Stomach (tissue), 4 donors: ENCODE data around the gene OR1L1.

Experiments used
- EP300 ChIP-seq: sonication (generic); formaldehyde crosslinking; IDR thresholded peaks from one replicate; pipeline ENCODE4 v1.6.1; 2017; ENCODE audit warnings: antibody characterized with exemption
- POLR2A ChIP-seq, 4 donors: fragments of 450-650 bp; IDR thresholded peaks; one replicate each; pipeline ENCODE4 v1.6.1; 2016; ENCODE audit warnings: antibody characterized with exemption in 4 of 4, control low read depth in 2 of 4, mild to moderate bottlenecking in 1 of 4, moderate library complexity in 1 of 4
- TF ChIP-seq, protein P1 (sequence below), 7 experiments: fragments of 450-650 bp in 4 of 7; fragments of 200-600 bp in 3 of 7; sonication (generic) in 3 of 7; IDR thresholded peaks; one replicate each; pipeline ENCODE4 v1.5.1; 2016 to 2019; ENCODE audit warnings: antibody characterized with exemption in 7 of 7, control low read depth in 2 of 7, mild to moderate bottlenecking in 1 of 7

DNA sequence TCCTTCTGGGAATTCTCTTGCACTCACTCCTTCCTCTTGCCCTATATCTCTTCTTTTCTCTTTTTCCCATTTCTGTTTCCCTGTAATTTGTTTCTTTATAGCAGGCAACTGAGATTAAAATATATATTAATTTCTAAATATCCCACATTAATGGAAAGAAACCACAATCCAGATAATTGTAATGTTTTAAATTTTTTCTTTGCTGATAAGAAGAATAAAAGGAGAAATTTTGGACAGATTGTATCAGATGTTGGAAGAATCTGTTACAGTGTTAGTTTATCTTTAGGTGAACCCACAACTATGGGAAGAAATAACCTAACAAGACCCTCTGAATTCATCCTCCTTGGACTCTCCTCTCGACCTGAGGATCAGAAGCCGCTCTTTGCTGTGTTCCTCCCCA is at the start of gene OR1L1:
- TF ChIP-seq EP300 (no peak), POLR2A (IDR thresholded peaks at IDR 0.05) (no peak)
- TF ChIP-seq, protein P1, sequence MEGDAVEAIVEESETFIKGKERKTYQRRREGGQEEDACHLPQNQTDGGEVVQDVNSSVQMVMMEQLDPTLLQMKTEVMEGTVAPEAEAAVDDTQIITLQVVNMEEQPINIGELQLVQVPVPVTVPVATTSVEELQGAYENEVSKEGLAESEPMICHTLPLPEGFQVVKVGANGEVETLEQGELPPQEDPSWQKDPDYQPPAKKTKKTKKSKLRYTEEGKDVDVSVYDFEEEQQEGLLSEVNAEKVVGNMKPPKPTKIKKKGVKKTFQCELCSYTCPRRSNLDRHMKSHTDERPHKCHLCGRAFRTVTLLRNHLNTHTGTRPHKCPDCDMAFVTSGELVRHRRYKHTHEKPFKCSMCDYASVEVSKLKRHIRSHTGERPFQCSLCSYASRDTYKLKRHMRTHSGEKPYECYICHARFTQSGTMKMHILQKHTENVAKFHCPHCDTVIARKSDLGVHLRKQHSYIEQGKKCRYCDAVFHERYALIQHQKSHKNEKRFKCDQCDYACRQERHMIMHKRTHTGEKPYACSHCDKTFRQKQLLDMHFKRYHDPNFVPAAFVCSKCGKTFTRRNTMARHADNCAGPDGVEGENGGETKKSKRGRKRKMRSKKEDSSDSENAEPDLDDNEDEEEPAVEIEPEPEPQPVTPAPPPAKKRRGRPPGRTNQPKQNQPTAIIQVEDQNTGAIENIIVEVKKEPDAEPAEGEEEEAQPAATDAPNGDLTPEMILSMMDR (IDR thresholded peaks at IDR 0.05) = no peak
